Panc1 (cell line): ENCODE results near the gene KMT2D. TPM values are rescaled to one million over a fixed set of nuclear protein-coding genes. Genes with fewer than 3 reads are reported as not detected.

ENCODE experiments used
- ATAC-seq: fragments of 200-7000 bp; cut with Tn5 transposase; 2 replicates; pipeline ENCODE4 v1.9.1; 2020; ENCODE audit warnings: mild to moderate bottlenecking, moderate library complexity
- BruUV-seq: library from RNA; stranded (reverse); fragments of 400-500 nt; replicated peaks from 2 replicates; lab custom pipeline; 2021; lab: Mats Ljungman, UMichigan
- CTCF ChIA-PET: fragments of 300-600 bp; sonication (Branson Sonifier 250); formaldehyde crosslinking; loops from one replicate; lab custom pipeline; 2022; ENCODE audit warnings: antibody characterized with exemption; lab: Charles Lee
- POLR2A ChIA-PET: fragments of 300-600 bp; sonication (Branson Sonifier 250); formaldehyde crosslinking; loops from one replicate; lab custom pipeline; 2022; ENCODE audit warnings: antibody characterized with exemption; lab: Charles Lee
- DNase-seq: peaks from one replicate; pipeline ENCODE4 v3.0.0-alpha.2; 2010; ENCODE audit warnings: low read depth, low spot score
- H3K27ac ChIP-seq: 2 replicates; pipeline ENCODE4 v1.5.1; 2011; ENCODE audit warnings: mild to moderate bottlenecking, low read length, inconsistent platforms
- H3K27me3 ChIP-seq: fragments of 200-500 bp; sonication (Bioruptor generic); 2 replicates; pipeline ENCODE4 v1.6.0; 2014; ENCODE audit warnings: low read length, inconsistent platforms; ENCODE audit not compliant: control insufficient read depth, insufficient read depth
- H3K36me3 ChIP-seq: fragments of 200-500 bp; sonication (Bioruptor generic); 2 replicates; pipeline ENCODE4 v1.5.1; 2014; ENCODE audit warnings: inconsistent platforms, mild to moderate bottlenecking, low read length, moderate library complexity; ENCODE audit not compliant: control insufficient read depth, insufficient read depth
- H3K4me1 ChIP-seq: 2 replicates; pipeline ENCODE4 v1.5.1; 2011; ENCODE audit warnings: inconsistent platforms, mild to moderate bottlenecking, low read length, moderate library complexity; ENCODE audit not compliant: control insufficient read depth, insufficient read depth
- H3K4me3 ChIP-seq, 2 experiments: 2 replicates each; pipeline ENCODE4 v1.5.1; 2011 to 2012; ENCODE audit warnings: low read depth in 2 of 2, low read length in 2 of 2, mild to moderate bottlenecking in 2 of 2, inconsistent platforms in 1 of 2, moderate library complexity in 1 of 2
- H3K9me3 ChIP-seq: fragments of 200-500 bp; sonication (Bioruptor generic); 2 replicates; pipeline ENCODE4 v1.5.1; 2014; ENCODE audit warnings: low read depth, mild to moderate bottlenecking, inconsistent platforms, low read length, moderate library complexity; ENCODE audit not compliant: control insufficient read depth, insufficient read depth
- POLR2AphosphoS5 ChIP-seq: IDR thresholded peaks from 2 replicates; pipeline ENCODE4 v1.6.1; 2012; ENCODE audit warnings: mild to moderate bottlenecking, low read depth, low read length, moderate library complexity
- SIN3A ChIP-seq: IDR thresholded peaks from 2 replicates; pipeline ENCODE4 v1.6.1; 2012; ENCODE audit warnings: low read depth, mild to moderate bottlenecking, low read length, moderate library complexity, borderline replicate concordance; ENCODE audit not compliant: insufficient read depth
- TCF7L2 ChIP-seq: IDR thresholded peaks from 2 replicates; pipeline ENCODE4 v1.6.1; 2011; ENCODE audit warnings: mild to moderate bottlenecking, low read depth, low read length, inconsistent platforms
- in situ Hi-C: cut with HindIII; loops from 2 replicates; pipeline ENCODE4 v1.10.0; 2016; ENCODE audit warnings: low sequenced_read_pairs, low pct_unique_long_range_greater_than_20kb
- intact Hi-C: fragments of 100-400 bp; cut with micrococcal nuclease; formaldehyde crosslinking; loops from one replicate; pipeline ENCODE4 v1.10.0; 2022; ENCODE audit not compliant: unreplicated experiment
- total RNA-seq: library from RNA; stranded (reverse); gene quantifications from one replicate; pipeline ENCODE4 v1.2.1, GENCODE V29; 2021; ENCODE audit not compliant: unreplicated experiment
- TF ChIP-seq, protein P1 (sequence below): fragments of 450-650 bp; IDR thresholded peaks from 2 replicates; pipeline ENCODE4 v1.5.1; 2017; ENCODE audit warnings: mild to moderate bottlenecking
- TF ChIP-seq, protein P2 (sequence below), 2 experiments: IDR thresholded peaks; 2 replicates each; pipeline ENCODE4 v1.6.1; 2011 to 2012; ENCODE audit warnings: low read depth in 2 of 2, control low read depth in 1 of 2, low read length in 1 of 2, mild to moderate bottlenecking in 1 of 2, moderate library complexity in 1 of 2; ENCODE audit not compliant: insufficient read depth in 1 of 2

KMT2D gene
- total RNA-seq, 1 experiment from 2014 or later = 64.7 TPM

DNA sequence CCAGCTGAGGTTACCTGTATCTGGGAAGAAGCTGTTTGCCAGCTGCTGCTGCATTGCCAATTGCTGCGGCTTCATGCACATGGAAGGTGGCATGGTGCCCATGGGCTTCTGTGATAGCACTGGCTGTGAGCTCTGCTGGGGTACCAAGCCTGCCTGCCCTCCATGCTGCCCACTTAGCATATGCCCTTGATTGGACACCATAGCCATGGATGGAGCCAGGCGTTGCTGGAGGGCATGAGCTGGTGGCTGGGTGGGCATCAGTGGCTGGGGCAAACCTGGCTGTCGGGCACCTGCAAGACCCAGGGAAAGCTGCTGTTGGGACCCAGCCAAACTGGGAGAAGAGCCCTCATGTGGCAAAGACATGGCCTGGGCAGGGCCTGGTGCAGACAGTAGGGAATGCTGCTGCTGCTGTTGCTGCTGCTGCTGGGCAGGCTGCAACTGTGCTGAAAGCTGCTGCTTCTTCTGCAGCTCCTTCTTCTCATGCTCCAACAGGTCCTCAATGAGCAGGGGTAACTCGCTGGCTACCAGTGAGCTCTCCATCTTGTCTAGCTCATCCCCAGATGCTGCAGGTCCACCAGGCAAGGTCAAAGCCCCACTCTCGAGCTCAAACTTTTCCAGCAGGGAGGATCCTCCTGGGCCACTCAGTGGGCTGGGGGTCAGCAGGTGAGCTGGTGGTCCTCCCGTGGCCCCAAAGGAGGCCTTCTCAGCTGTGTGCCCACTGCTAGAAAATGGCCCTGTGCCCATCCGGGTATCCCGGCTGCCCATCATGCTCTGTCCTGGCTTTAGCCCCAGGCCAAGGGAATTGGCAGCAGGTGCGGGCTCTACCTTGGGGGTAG lies 23.3 kb downstream of the KMT2D start:
- in situ Hi-C loops = no loop called here
- intact Hi-C loops = no loop called here
- H3K27ac ChIP-seq = no peak overlapping the region
- no TSS peak for BruUV-seq
- no peaks in the 10 kb centered on the region for H3K27me3 ChIP-seq
- H3K4me3 ChIP-seq = no peak overlapping the region
- no peak for ATAC-seq
- no peaks in the 10 kb centered on the region for H3K9me3 ChIP-seq
- DNase-seq = no peak
- no peak for TF ChIP-seq TCF7L2
- TF ChIP-seq, protein P1, sequence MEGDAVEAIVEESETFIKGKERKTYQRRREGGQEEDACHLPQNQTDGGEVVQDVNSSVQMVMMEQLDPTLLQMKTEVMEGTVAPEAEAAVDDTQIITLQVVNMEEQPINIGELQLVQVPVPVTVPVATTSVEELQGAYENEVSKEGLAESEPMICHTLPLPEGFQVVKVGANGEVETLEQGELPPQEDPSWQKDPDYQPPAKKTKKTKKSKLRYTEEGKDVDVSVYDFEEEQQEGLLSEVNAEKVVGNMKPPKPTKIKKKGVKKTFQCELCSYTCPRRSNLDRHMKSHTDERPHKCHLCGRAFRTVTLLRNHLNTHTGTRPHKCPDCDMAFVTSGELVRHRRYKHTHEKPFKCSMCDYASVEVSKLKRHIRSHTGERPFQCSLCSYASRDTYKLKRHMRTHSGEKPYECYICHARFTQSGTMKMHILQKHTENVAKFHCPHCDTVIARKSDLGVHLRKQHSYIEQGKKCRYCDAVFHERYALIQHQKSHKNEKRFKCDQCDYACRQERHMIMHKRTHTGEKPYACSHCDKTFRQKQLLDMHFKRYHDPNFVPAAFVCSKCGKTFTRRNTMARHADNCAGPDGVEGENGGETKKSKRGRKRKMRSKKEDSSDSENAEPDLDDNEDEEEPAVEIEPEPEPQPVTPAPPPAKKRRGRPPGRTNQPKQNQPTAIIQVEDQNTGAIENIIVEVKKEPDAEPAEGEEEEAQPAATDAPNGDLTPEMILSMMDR = no peak
- TF ChIP-seq, protein P2, sequence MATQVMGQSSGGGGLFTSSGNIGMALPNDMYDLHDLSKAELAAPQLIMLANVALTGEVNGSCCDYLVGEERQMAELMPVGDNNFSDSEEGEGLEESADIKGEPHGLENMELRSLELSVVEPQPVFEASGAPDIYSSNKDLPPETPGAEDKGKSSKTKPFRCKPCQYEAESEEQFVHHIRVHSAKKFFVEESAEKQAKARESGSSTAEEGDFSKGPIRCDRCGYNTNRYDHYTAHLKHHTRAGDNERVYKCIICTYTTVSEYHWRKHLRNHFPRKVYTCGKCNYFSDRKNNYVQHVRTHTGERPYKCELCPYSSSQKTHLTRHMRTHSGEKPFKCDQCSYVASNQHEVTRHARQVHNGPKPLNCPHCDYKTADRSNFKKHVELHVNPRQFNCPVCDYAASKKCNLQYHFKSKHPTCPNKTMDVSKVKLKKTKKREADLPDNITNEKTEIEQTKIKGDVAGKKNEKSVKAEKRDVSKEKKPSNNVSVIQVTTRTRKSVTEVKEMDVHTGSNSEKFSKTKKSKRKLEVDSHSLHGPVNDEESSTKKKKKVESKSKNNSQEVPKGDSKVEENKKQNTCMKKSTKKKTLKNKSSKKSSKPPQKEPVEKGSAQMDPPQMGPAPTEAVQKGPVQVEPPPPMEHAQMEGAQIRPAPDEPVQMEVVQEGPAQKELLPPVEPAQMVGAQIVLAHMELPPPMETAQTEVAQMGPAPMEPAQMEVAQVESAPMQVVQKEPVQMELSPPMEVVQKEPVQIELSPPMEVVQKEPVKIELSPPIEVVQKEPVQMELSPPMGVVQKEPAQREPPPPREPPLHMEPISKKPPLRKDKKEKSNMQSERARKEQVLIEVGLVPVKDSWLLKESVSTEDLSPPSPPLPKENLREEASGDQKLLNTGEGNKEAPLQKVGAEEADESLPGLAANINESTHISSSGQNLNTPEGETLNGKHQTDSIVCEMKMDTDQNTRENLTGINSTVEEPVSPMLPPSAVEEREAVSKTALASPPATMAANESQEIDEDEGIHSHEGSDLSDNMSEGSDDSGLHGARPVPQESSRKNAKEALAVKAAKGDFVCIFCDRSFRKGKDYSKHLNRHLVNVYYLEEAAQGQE (IDR thresholded peaks at IDR 0.05; ENCODE audit: insufficient read depth in 1 of 2, low read depth in 2 of 2, low read length in 1 of 2) = no peak
- H3K4me1 ChIP-seq = no peaks in the 10 kb centered on the region
- CTCF ChIA-PET = no interaction called here
- POLR2A ChIA-PET = no interaction called here
- peaks cover 18% of the 10 kb centered on the region for H3K36me3 ChIP-seq

DNA sequence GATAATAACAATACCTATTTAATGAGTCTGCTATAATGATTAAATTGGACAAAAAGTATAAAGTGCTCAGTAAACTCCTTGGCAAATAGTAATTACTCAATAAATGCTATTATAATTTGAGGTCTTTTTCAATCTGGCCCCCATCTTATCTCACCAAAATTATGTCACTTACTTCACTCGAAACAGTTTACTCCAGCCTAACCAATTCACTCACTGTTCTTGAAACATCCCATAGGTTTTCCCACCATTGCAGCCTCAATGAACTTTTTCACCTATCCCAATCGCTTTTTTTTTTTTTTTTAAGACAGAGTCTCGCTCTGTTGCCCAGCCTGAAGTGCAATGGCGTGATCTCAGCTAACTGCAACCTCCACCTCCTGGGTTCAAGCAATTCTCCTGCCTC lies 24.6 kb downstream of the KMT2D start:
- TF ChIP-seq SIN3A (no peak), POLR2AphosphoS5 (no peak), TCF7L2 (no peak)
- TF ChIP-seq, protein P2 (IDR thresholded peaks at IDR 0.05; ENCODE audit: insufficient read depth in 1 of 2, low read depth in 2 of 2, low read length in 1 of 2) = no peak
- TF ChIP-seq, protein P1 = no peak
- no peak overlapping the region for H3K27ac ChIP-seq
- no TSS peak for BruUV-seq
- intact Hi-C loops (no loop called here), in situ Hi-C loops (no loop called here)
- ATAC-seq = no peak
- ChIA-PET CTCF (no interaction called here), POLR2A (no interaction called here)
- DNase-seq = no peak
- no peak overlapping the region for H3K4me3 ChIP-seq
- no peaks in the 10 kb centered on the region for H3K4me1 ChIP-seq
- H3K9me3 ChIP-seq = no peaks in the 10 kb centered on the region
- H3K27me3 ChIP-seq = no peaks in the 10 kb centered on the region
- H3K36me3 ChIP-seq = peaks cover 12% of the 10 kb centered on the region
